ENCODE results near the gene SKAP2. TPM values are rescaled to one million over a fixed set of nuclear protein-coding genes. Genes with fewer than 3 reads are reported as not detected.

Gene SKAP2
- total RNA-seq, 4 donors from 2014 or later: 19.3 to 25.2 (median 21.4) TPM

GRCh38 chr7:26618898-26619297, 245.5 kb downstream of the SKAP2 start:
- Histone ChIP-seq H3K27me3 (peaks cover 0 to 2% (median 0%) of the 10 kb centered on the region in 4 donors), H3K27ac (no peak overlapping the region), H3K9me3 (peaks cover 0 to 5% (median 0%) of the 10 kb centered on the region in 3 donors), H3K4me3 (no peak overlapping the region), H3K36me3 (no peaks in the 10 kb centered on the region), H3K4me1 (peaks cover 0 to 4% (median 0%) of the 10 kb centered on the region in 3 donors)
- TF ChIP-seq CTCF (IDR thresholded peaks at IDR 0.05): no peak
- no peak for DNase-seq
- 88 to 97% methylated on average over 5 to 8 of the region's 8 CpGs for WGBS, 2 donors
- intact Hi-C loops (cut with DNase I): no loop called here

DNA sequence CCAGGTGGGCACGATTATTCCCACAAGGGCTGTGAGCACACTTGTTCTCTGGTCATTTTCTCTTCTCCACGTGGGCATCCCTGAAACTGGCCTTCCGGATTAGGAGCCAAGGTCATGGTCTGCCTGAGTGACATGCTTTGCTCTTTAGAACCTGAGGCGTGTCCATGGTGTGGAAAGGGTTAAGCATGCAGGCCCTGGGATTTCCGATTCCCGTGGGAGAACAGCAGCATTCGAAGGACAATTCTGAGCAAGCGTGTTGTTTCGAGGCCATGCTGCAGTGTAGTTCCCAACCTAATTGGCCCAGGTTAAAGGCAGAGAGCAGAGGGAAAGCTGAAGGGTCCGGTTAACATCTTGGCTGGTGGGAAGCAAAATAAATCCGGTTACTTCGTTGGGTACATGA, 245.9 kb downstream of the SKAP2 start:
- Histone ChIP-seq H3K27ac (no peak overlapping the region), H3K27me3 (peaks cover 0 to 2% (median 0%) of the 10 kb centered on the region in 4 donors), H3K4me1 (peaks cover 0 to 4% (median 0%) of the 10 kb centered on the region in 3 donors), H3K36me3 (no peaks in the 10 kb centered on the region), H3K9me3 (peaks cover 0 to 5% (median 0%) of the 10 kb centered on the region in 3 donors), H3K4me3 (no peak overlapping the region)
- TF ChIP-seq CTCF (IDR thresholded peaks at IDR 0.05): no peak
- no peak for TF ChIP-seq POLR2A (IDR thresholded peaks at IDR 0.05)
- intact Hi-C loops (cut with DNase I): no loop called here
- no peak for DNase-seq
- WGBS, 2 donors: 69 to 73% methylated on average over 11 to 12 of the region's 12 CpGs

Other genes with a start within 250 kb of the SKAP2 start
- 1 to 10 TPM; 1.6 to 2.5 (median 2.2) TPM for gene HOXA1, start 231.4 kb upstream of the SKAP2 start, total RNA-seq
- gene HOXA2, start 238.1 kb upstream of the SKAP2 start, total RNA-seq: 1 to 10 TPM in 3 of 4 donors, under 1 TPM in 1; 0.27 to 3.6 (median 1.5) TPM